VCaP (cell line): ENCODE data around the gene GNRH2.

Source experiments
- H3K27ac ChIP-seq: fragments of 450-650 bp; 2 replicates; pipeline ENCODE4 v1.5.1; 2017
- TF ChIP-seq, protein P1 (sequence below): fragments of 450-650 bp; conservative IDR thresholded peaks from 2 replicates; pipeline ENCODE4 v1.5.1; 2017; ENCODE audit warnings: mild to moderate bottlenecking, moderate library complexity

Gene GNRH2

DNA sequence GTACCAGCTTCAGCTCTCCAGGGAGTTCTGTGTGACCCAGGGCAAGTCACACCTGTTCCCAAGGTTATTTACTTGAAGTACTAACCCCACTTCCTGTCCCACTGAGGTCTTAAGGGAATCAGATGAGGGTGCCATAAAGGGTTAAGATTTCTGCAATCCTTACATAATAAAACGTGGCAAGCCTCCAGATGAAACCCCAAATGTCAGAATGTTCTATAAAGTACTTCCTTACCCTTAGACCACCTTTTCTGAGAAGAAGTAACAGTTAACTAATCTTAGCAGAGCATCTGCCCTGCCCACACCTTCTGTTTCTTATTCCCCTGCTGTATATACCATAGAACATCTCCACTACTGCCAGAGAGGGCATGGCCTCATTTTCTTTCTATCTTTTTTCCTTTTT lies 47.1 kb downstream of the GNRH2 start:
- no peak overlapping the region for H3K27ac ChIP-seq
- TF ChIP-seq, protein P1, sequence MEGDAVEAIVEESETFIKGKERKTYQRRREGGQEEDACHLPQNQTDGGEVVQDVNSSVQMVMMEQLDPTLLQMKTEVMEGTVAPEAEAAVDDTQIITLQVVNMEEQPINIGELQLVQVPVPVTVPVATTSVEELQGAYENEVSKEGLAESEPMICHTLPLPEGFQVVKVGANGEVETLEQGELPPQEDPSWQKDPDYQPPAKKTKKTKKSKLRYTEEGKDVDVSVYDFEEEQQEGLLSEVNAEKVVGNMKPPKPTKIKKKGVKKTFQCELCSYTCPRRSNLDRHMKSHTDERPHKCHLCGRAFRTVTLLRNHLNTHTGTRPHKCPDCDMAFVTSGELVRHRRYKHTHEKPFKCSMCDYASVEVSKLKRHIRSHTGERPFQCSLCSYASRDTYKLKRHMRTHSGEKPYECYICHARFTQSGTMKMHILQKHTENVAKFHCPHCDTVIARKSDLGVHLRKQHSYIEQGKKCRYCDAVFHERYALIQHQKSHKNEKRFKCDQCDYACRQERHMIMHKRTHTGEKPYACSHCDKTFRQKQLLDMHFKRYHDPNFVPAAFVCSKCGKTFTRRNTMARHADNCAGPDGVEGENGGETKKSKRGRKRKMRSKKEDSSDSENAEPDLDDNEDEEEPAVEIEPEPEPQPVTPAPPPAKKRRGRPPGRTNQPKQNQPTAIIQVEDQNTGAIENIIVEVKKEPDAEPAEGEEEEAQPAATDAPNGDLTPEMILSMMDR: no peak

DNA sequence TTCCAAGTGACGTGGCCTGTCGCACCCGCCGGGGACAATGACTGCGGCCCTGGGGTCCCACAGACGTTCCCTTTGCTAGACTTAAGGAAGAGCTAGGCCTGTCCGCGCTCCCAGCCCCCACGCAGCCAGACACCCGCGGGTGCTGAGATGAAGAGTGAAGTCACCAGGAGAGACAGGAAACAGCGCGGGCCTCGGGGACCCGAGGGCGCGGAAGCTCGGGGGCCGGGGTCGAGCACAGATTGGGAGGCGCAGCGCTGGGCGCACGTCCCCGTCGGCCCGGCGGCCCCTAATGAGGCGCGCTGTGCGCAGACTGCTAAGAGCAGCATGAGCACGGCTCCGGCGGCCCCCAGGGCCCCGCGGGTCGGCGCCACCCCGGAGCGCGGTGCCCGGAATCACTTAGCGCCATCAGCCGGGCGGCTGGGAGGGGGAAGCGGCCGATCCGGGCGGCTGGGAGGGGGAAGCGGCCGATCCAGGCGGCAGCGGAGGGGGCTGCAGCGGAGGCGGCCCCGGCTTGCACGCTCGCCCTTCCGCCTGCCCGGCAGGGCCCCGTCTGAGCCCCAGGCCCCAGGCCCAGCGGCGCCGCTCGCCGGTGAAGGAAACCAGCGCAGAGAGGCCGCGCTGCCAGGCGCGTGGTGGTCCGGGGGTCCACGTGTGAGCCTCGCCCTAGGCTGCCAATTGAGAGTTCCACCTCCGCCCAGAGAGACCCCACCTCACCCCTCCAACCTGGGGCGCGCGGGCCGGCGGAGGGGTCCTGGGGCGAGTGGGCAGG lies 49.4 kb downstream of the GNRH2 start:
- H3K27ac ChIP-seq: no peak overlapping the region
- TF ChIP-seq, protein P1: no peak

DNA sequence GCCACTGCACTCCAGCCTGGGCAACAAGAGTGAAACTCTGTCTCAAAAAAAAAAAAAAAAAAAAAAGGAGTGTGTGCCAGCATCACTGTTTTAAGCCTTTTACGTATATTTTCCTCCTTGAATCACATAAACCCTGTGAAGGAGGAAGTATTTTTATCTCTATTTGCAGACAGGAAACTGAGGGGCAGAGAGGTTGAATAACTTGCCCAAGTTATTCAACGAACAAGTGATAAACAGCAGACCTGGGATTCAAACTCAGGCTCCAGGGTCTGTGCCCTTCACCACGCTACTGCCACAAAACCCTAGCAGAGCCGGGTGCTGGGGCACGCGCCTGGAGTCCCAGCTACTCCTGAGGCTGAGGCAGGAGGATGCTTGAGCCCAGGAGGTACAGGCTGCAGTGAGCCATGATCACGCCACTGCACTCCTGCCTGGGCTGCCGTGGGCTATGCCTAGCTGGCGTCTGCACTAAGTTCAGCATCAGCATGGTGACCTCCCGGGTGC lies 50.5 kb downstream of the GNRH2 start:
- H3K27ac ChIP-seq: no peak overlapping the region
- TF ChIP-seq, protein P1: no peak

DNA sequence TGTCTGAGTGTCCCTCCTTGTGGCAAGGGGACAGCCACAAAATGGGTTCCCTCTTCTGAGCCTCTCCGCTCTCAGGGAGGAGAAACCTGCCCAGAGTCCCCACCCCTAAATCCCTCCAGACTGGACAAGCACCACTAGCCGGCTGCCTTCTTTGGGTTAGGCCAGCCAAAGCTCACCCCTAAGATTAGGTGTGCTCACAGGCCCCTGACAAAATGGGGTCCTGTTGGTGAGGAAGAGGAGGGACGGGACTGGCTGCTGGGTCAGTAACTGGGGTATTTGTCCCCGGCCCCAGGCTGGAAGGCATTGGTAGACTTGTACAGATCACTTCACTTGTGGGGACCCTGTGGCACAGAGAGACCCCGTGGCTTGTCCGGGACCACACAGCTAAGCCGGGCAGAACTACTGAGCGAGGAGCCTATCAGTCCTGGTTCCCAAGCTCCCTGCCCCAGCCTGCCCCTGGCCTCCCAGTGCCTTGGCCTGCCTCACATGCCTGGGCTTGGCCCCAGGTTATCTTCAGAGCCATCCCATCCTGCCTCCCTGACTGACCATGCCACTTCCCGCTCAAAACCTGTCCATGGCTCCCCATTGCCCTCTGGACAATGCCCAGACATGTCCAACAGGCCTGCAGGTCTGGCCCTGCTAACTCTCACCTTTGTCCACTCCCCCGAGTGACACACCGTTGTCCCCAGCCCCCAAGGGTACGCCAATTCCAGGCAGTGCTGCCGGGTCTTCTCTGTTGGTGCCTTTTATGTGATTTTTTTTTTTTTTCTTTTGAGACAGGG lies 51.6 kb downstream of the GNRH2 start:
- TF ChIP-seq, protein P1: no peak
- no peak overlapping the region for H3K27ac ChIP-seq
